Measurements from ENCODE around the gene ATF4.

The ATF4 gene

DNA sequence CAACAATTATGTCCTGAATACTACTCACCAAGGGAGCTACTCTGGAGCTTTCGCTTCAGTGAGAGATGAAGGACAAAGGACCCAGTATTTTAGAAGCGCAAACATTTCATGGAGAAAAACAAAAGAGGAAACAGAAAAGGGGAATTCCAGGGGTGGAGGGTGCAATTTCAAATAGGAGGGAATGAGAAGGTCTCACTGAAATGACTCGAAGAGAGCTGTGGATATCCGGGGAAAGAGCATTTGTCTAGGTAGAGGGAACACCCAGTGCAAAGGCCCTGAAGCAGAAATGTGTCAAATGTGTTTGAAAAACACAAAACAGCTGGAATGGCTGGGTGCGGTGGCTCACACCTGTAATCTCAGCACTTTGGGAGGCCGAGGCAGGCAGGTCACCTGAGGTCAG is 9.8 kb downstream of the ATF4 start:
- no peak for DNase-seq

DNA sequence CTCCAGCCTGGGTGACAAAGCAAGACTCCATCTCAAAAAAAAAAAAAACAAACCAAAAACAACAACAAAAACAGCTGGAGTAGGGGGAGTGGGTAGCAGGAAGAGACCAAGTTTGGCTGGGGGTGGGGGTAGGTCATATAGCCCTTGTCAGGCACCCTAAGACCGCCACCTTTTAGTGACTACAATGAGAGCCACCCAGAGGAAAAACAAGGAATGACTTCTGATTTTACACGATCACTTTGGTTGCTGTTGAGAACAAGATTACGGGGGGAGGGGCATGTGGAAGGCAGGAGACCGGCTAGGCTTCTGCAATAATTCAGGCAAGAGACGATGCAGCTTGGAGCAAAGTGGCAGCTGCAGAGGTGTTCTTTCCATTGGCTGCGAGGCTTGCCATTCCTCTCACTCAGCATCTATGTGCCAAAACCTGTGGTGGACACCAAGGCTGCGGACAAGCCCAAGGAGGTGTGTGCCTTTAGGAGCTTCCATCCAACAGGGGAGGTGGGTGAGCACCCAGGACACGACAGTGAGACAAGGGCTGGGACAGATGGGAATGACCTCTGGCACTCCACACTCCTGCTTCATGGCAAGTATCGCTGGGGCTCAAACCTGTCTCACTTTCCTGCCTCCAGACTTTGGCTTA is 10.4 kb downstream of the ATF4 start:
- DNase-seq: peak; percentile 52

DNA sequence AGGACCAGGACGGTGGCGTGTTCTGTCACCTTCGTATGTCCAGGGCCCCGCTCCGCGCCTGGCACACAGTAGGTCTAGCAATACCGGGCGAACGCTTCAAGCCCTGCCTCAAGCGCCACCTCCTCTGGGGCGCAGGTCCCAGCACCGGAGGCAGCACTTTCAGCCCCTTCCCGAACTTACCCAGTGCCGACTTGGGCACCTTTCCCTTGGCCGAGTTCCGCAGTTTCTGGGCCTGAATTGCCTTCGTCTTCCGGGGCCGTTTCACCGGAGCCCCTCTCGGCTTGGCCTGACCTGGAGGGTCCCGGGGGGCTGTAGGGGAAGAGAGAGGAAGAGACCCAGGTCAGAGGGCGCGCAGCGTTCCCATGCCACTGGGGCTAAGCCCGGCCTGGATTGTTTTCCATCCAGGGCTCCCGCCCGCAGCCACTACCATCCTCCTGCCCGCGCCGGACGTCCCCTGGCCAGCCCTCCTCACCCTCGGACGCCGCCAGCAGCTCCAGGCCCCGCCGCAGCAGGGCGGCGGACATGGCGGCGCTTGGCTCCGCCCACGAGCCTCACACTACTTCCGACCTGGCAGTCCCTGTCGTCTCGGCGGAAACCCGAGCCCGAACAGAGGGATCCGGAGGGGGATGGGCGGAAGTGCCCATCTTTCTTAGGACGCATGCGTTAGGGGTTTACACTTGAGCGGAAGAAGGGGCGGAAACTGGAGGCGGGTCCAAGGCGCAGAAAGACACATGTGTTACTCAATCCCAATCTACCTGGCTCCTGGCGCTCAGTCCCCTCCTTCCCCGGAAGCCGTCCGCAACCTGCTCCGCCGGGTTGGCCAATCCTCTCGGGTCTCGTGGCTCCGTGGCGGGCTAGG is 12.1 kb downstream of the ATF4 start, which contains the start of gene RPS19BP1:
RPS19BP1 (minus strand) TSS at position 534 of the 859 bp plus-strand sequence; CDS start at position 524, 10 bp downstream.
- DNase-seq: peak; percentile 100

DNA sequence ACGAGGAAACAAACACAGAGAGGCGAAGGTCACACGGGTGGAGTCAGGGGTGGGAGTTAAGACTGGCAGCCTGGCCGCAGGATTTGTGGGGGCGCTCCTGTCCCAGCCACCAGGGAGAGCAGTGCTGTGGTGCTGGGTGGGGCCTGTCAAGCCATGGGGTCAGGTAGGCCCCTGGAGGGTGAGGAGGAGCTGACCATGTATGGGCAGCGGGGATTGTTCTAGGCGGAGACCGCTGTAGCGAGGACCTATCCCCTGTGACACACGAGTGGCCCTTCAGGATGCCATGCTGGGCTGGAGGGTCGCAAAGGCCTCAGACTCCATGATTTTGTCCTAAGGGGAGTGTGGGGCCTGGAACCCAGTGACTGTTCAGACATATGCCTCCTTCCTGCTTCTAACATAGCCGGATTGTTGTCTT is 13.7 kb downstream of the ATF4 start:
- DNase-seq: no peak

DNA sequence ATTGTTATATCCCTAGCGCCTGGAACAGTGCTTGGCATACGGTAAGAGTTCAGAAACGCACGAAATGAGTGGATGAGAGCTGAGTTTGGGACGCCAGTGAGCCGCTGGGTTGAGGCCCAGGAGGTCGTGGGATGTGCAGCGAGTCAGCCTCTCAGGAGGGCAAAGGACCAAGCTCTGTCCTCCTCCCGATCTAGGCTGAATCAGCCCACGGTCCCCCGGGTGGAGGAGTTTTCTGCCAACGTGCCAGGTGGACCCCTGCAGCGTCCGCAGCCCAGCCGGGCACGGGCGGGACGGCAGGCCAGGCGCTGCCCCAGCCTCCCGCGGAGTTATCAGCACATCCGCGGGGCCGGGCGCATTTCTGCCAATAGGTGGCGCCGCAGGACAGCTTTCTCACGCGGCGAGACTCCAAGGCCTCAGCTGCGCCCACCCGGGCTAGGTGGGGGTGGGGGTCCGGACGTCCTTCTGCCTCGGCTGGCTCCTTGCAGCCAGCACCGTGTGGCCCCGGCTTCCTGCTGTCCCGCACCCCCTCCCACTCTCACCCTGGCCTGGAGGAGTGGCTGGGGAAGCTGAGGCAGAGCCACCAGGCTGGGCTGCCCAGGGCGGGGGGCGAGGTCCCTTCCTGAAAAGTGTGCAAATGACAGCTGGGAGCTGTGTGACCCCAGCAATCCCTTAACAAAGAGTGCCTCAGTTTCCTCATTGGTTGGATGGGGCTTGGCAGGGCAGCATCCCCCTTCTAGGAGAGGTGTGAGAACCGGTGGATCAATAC is 14.4 kb downstream of the ATF4 start:
- peak; percentile 81 for DNase-seq

DNA sequence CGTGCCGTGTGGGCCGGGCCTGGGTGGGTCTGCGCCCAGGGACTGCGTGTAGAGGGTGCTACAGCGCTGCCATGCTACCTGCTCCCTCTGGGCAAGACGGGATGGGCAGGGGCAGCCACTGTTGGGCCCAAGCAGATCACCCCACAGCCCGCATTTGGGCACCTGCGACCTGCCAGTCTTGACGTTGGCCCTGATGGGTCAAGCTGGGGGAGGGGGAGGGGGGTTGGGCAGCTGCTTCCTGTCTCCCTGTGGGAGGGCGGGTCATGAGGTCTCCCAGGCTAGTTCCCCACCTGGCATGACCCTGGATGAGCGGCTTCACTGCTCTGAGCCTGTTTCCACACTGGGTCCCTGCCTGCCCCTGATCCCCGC is 15.0 kb downstream of the ATF4 start:
- no peak for DNase-seq

DNA sequence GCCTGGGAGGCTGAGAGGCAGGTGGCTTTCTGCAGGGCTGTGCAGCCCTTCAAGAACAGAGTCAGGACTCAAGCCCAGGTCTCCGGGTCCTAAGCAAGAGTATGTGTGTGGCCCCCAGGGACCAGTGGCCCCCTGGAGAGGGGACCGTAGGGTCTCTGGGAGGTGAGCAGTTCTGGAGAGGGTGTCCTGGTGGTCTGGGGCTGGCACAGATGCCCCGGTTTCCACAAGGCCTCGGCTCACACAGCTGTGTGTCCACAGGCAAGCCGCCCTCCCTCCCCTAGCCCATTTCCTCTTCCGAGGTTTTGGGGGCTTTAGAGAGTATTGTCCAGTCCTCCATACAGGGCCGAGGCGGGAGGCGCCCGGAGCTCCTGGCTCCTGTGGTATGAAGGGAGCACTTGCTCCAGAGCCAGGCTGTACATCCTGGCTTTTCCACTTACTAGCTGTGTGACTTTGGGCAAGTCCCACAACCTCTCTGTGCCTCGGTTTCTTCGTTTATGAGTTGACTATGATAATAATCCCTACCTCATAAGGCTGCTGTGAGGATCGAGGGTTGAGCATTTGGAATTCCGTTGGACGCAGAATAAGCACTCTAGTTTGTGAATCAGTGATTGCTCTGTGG is 15.6 kb downstream of the ATF4 start:
- DNase-seq: no peak

DNA sequence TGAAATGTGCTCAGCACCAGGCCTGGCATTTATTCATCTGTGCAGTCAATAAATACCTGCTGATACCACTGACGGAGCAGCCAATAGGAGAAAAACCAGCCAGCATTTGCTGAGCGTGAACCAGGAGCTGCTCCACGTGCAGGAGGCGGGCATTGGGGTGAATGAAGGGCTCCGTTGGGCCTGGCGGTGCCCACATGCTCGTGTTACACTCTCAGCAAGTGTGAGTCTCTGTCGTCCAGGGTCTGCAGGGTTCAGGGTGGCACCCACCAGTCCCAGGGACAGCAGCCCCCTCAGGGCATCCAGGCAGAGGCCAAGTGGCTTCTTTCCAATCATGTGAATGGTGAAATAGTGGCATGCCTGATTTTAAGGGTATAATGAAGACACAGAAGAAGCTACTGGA is 16.3 kb downstream of the ATF4 start:
- no peak for DNase-seq

DNA sequence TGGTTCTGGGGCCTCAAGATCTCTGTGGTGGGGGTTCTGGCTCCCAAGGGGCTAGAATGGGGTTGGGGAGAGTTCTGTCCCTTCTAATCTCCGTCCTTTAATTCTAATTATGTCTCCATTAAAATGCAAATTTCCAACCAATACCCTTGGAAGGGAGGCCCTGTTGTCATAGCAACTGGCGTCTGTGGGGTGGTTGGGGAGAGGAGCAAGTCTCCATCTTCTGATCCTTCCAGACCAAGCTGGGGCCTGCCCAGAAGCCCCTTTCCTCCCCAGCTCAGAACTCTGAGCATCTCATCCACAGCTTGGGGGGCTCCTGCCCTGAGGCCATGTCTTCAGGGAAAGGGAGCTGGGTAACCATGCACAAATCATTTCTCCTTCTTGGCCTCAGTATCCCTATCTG is 17.6 kb downstream of the ATF4 start:
- DNase-seq: no peak

DNA sequence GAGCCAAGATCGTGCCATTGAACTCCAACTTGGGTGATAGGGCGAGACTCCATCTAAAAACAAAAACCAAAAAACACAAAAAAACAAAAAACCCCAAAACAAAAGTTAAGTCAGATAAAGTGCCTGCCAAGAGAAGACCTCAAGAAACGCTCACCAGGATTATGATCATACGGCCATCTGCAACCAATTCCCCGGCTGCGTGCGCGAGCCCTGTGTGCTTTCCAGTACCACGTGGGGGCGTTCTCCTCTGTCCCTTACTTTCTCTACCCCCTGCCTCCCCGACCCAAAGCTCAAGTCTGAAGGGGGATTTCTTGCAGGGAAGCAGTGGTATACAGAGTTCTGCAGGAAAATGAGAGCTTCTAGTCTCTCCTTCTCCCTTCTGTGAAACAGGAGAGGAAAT is 22.7 kb downstream of the ATF4 start:
- DNase-seq: no peak

DNA sequence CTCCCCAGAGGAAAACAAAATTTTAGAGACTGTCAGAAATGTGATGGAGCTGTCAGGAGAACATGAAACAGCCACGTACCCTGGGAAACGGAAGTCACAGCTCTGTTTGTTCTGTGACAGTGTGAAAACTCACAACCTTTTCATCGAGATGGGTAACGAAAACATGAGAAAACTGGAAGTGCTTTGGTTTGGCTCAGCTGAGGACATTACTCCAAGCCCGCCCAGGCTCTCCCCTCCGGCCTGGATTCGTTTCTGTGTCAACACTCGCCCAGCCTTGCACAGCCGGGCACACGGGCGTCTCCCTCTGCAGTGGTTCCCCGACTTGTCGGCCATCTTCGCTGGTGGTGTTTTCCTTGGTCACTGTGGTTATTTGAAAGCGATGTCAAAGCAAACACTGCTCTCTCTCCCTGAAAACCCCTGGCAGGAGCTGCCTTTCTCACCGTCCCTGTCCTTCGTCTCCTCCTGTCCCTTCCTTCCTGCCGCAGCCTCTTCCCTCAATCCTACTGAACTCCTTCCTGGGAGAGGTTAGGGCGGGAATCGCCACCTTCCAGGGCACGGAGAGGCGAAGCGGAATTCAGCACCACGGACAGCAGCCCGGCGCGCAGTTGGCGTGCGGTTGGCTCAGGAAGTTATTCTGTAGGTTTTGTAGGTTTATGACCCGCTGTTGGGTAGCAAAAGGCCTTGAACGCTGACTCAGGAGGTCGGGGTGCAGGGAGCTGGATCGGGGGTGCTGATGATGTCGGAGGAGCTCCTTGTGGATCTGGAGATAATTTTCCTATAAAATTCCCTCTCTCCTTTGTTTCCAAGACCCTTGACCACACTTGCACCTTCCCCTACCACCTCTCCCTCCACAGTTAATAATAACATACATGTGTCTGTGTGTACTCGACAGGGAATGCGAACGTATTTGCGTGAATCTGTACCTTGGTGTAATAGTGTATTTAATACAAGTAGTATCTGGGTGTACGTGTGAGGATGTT is 25.3 kb downstream of the ATF4 start:
- DNase-seq: peak; percentile 76

DNA sequence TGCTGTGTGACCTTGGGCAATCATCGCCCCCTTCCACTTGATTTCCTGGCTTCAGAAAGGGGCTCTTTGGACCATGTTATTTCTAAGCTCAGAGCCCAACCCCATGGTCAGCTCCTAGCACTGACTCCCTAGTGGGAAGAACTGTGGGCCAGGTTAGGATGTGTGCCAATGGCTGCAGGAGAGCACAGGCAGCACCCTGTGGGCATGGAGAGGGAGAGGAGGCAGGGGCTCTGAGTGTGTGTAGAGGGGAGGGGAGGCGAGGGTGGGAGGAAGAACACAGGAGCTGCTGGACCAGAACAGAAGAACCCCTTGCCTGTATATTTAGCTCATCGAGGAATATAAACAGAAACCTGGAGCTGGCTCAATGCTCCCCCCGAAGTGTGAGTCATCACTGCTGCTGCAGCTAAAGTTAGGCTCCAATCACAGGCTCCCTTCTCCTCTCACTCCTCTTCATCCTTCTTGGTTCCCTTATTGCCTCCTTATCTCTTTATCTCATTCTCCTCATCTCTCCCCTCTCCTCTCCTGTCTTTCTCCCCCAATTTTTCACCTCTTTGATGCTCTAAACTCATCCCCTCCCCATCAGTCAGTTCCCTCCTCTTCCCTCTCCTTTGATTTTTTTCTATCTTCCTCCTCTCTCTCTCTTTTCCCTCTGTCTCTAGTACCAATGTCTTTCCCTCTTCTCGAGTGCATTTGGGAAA is 26.7 kb downstream of the ATF4 start:
- no peak for DNase-seq

DNA sequence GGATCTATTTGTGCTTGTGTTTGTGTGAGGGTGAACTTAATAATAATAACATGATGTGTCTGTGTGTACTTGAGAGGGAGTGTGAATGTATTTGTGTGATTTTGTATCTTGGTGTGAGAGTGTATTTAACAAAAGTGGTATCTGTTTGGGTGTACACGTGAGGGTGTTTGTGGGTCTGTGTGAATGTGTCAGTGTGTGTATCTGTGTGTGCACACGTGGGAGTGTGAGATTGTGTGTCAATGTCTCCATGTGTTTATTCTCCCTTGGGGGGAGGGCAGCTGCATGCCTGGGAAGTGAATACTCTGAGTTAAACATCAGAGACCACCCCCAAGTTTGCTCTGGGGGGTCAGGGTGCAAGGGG is 27.2 kb downstream of the ATF4 start:
- DNase-seq: no peak

DNA sequence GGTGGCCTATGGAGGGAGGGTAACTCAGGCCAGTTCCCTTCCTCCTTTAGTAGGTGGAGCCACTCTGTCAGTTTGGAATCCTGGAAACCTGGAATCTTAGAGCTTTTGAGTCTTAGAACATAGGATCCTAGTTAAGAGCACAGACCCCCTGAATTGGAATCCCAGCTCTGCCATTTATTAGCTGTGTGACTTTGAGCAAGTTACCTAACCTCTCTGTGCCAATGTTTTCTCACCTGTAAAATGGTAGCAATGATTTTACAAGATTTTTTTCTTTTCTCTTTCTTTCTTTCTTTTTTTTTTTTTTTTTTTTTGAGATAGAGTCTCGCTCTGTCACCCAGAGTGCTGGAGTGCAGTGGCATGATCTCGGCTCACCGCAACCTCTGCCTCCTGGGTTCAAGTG is 33.1 kb downstream of the ATF4 start:
- DNase-seq: no peak

DNA sequence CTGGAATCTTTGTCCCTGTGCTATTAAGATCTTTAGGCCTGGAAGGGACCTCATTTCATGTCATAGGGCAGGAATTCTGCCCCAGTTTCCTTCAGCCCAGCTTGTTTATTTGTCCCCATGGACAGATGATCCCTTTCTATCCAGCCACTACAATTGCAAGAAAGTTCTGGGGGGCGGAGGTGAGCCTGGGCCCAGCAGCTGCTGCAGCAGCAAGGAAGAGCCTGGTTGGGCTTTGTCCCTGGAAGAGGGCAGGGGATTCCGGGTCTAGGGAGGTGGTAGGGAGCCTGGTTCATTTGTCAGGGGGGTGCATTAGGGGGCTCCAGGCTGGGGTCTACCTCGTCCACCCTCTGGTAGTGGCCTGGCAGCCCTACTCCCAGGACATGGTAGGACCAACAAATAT is 33.8 kb downstream of the ATF4 start:
- DNase-seq: no peak

DNA sequence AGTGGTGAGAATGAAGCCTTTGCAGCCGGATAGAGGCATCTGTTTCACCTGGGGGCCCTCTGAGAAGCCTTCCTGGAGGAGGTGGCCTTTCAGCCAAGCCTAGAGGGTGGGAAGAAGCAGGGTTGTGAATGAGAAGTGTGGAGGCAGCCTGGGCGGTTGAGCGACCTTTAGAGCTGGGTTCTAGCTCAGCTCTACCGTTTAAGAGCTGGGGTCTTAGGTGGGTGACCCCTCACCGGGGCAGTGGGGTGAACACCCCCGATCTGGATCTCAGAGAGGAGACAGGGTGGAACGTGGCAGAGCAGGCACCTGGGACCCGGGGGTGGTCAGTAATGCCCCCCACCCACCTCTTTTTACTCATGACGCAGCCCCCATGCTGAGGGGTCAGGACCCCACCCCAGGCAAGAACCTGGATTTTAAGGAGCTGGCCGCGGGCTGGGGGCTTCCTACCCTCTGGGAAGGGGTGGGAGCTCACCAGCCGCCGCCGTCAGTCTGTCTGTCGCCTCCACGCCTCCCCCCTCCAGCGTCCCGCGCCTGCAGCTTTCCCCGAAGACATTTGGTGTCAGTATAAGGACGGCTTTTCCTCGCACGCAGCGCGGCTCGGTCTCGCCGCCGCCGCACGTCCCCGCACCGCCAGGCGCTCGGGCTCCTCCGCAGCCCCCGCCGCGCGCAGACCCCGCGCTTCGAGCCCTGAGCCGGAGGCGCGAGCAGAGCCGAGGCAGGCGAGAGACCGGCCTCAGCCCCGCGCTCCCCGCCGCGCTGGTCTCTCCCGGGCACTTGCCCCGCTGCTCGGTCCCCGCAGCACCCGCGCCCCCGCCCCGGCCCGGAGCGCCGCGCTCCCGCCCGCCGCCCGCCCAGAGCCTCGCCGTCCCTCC is 36.8 kb downstream of the ATF4 start:
- peak; percentile 51 for DNase-seq

DNA sequence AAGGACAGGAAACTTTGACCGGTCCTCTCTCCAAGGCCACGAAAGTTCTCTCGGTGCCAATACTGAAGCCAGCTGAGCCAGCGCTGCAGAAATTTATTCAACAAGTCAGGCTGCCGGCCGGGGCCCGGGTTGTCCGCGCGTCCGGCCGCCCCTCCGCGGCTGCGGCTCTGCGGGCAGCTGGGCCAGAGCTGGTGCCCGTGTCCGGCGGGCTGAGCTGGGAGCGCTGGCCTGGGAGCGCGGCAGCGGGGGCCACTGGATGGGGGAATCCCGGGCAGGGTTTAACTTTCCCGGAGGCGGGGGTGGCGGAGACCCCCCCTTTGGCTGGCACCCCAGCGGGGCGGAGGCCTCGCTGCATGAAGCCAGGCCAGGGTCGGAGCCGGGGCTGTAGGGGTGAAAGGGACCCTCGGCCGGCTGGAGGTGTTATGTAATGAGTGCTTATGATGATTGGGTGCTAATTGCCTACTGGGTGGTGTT is 37.9 kb downstream of the ATF4 start:
- no peak for DNase-seq

DNA sequence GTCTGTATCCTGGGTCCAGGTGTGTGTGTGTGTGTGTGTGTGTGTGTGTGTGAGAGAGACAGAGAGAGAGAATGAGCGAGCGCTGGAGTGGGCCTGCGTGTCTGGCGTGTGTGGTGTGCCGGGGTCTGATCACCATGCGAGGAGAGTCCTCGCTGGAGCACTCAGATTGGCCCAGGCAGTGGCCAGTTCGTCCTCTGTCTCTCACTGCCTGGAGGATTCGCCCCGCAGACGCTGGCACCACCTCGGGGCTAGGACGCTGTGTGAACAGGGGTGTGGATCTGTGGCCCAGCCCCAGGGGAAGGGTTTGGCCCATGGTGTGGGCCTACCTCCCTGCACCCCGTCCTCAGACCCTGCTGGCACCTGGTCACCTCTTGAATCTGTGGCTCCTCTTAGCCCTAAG is 38.6 kb downstream of the ATF4 start:
- no peak for DNase-seq

DNA sequence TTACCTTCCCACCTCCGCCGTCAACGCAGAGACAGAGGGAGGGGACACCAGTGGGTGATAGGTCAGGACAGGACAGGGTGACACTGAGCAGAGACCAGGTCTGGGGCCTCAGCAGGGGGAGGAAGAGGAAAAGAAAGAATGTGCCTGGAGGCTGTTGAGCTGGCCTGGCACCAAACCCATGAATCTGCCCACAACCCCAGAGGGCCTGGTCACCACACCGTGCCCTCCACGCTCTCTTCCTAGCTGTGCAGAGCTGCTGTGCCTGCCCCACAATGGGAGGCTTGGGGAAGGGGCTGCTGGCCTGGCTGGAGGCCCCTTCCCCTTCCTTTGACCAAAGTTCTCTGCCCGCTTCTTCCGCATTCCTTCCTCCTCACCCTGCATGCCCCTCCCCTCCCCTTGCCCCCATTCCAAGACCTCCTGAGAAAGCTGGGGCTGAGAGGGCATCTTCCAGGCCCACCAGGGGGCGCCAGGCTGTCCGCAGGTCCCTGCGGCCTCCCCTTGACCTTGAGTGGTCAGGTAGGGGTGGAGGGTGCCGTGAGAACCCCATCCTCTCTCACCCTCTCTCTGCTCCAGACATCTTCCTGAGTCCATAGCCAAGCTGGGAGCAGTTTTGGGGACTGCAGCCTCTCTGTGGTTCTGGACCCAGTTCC is 39.2 kb downstream of the ATF4 start:
- no peak for DNase-seq

DNA sequence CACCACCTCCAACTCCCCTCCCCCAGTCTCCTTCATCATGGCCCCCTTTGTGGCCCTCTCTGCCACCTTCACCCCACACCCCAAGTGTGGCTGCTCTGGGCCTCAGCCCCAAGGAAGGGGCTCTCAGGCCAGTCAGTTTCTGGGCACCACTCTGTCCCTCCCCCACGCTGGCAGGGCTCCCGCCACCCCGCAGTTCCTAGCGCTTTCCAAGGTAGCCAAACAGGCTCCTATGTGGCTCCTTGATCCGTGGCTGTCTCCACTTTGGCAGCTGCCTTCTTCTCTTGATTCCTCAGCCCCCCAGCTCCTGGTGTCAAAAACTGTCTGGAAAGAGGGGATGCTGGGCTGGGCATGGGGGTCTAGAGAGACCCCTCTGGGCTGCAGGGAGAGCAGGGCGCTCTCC is 39.8 kb downstream of the ATF4 start:
- no peak for DNase-seq

Measured in CD4-positive, alpha-beta T cell treated with Interleukin-17A for 1 hour (primary cell).